ENCODE results near the gene TEX51. TPM values are rescaled to one million over a fixed set of nuclear protein-coding genes. Genes with fewer than 3 reads are reported as not detected.
A peak's percentile ranks its signal among the peaks of the same experiment; 100 is the strongest.

Gene TEX51
- total and polyA plus RNA-seq, 2 donors (not counting 1 experiment from before 2014, with no cell fraction given), result not detected

DNA sequence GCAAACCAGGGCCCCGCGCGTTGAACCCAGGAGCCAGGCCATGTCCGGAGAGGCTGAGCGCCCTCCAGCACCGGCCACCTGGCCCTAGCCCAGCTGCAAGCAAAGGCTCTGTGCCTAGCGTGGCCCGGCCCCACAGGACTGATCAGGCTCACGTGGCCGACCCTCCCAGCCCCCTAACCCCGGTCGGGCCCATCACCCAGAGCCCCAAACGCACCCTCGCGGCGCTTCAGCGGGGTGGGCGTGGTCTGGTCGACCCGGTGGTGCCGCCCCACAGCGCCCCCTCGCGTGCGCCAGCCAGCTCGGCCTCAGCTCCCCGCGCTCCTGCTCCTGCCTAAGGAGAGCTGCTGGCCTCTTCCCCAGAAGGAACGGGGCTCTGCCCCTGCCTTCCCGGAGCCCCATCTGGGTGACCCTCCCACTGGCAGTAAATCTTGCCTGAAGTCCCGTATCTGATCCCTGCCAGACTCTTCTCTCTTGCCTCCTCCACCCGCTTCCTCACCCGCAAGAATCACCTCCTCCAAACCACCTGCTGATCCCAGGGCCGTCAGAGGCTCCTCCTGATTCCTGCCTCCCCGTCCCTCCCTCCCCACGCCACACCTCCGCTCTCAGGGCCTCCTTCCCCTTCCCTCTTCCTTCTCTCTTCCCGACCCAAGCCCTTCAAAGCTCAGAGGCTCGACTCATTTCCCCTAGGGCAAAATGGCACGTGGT lies 12.3 kb upstream of the TEX51 start:
- Histone ChIP-seq H3K9me3 (ENCODE audit: control insufficient read depth, insufficient read depth, low read depth, low read length) (no peaks in the 10 kb centered on the region), H3K27me3 (ENCODE audit: control insufficient read depth, insufficient read depth, low read length) (no peaks in the 10 kb centered on the region), H2AFZ (ENCODE audit: low read length) (no peak overlapping the region), H3K9ac (ENCODE audit: insufficient read depth, low read length) (no peak overlapping the region), H3K27ac (ENCODE audit: insufficient read depth, low read length) (no peak overlapping the region), H3K4me2 (ENCODE audit: extremely low read depth, insufficient read depth, low read length) (no peak overlapping the region), H3K4me1 (ENCODE audit: control insufficient read depth, extremely low read depth, insufficient read depth, low read length) (no peaks in the 10 kb centered on the region), H3K4me3 (replicated peaks in 1 of 4; ENCODE audit: control extremely low read depth in 1 of 4, insufficient read depth in 1 of 4, low read depth in 3 of 4, low read length in 4 of 4) (peak overlapping the region in 2 of 4 experiments; percentile 5 to 39), H3K36me3 (ENCODE audit: control insufficient read depth, insufficient read depth, low read length) (no peaks in the 10 kb centered on the region), H4K20me1 (ENCODE audit: control insufficient read depth, extremely low read depth, insufficient read depth, low read length) (no peaks in the 10 kb centered on the region), H3K79me2 (ENCODE audit: control insufficient read depth, insufficient read depth, low read length) (no peaks in the 10 kb centered on the region)
- TF ChIP-seq EZH2 (IDR thresholded peaks at IDR 0.05; ENCODE audit: low read length, missing control alignments), result no peak
- TF ChIP-seq, protein P1, sequence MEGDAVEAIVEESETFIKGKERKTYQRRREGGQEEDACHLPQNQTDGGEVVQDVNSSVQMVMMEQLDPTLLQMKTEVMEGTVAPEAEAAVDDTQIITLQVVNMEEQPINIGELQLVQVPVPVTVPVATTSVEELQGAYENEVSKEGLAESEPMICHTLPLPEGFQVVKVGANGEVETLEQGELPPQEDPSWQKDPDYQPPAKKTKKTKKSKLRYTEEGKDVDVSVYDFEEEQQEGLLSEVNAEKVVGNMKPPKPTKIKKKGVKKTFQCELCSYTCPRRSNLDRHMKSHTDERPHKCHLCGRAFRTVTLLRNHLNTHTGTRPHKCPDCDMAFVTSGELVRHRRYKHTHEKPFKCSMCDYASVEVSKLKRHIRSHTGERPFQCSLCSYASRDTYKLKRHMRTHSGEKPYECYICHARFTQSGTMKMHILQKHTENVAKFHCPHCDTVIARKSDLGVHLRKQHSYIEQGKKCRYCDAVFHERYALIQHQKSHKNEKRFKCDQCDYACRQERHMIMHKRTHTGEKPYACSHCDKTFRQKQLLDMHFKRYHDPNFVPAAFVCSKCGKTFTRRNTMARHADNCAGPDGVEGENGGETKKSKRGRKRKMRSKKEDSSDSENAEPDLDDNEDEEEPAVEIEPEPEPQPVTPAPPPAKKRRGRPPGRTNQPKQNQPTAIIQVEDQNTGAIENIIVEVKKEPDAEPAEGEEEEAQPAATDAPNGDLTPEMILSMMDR (conservative IDR thresholded peaks at IDR 0.05 in 1 of 2, IDR thresholded peaks at IDR 0.05 in 1 of 2; ENCODE audit: low read depth in 1 of 2, low read length in 2 of 2), result peak; percentile 40 to 56
- peak; percentile 10 to 56 for DNase-seq (ENCODE audit: low read depth in 2 of 2)

GRCh38 chr2:126886916-126887280 lies 11.8 kb upstream of the TEX51 start:
- TF ChIP-seq, protein P1 (conservative IDR thresholded peaks at IDR 0.05 in 1 of 2, IDR thresholded peaks at IDR 0.05 in 1 of 2; ENCODE audit: low read depth in 1 of 2, low read length in 2 of 2), result no peak
- TF ChIP-seq EZH2 (IDR thresholded peaks at IDR 0.05; ENCODE audit: low read length, missing control alignments), result no peak
- H3K4me1 ChIP-seq (ENCODE audit: control insufficient read depth, extremely low read depth, insufficient read depth, low read length), result no peaks in the 10 kb centered on the region
- H3K4me2 ChIP-seq (ENCODE audit: extremely low read depth, insufficient read depth, low read length), result no peak overlapping the region

DNA sequence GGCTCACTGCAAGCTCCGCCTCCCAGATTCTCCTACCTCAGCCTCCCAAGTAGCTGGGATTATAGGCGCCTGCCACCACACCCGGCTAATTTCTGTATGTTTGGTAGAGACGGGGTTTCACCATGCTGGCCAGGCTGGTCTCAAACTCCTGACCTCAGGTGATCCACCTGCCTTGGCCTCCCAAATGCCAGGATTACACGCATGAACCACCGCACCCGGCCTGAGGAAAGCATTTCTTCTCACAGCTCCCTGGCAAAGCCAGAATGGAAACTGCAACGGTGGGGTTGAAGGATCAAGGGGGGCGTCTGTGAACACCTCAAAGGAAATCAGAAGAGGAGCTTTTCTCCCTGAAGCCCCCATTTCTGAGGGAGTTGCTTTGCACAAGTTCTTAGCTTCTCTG lies 11.2 kb upstream of the TEX51 start:
- Histone ChIP-seq H3K4me2 (ENCODE audit: extremely low read depth, insufficient read depth, low read length) (no peak overlapping the region), H4K20me1 (ENCODE audit: control insufficient read depth, extremely low read depth, insufficient read depth, low read length) (no peaks in the 10 kb centered on the region), H3K27me3 (ENCODE audit: control insufficient read depth, insufficient read depth, low read length) (no peaks in the 10 kb centered on the region), H3K9ac (ENCODE audit: insufficient read depth, low read length) (no peak overlapping the region), H3K4me3 (replicated peaks in 1 of 4; ENCODE audit: control extremely low read depth in 1 of 4, insufficient read depth in 1 of 4, low read depth in 3 of 4, low read length in 4 of 4) (no peak overlapping the region), H3K36me3 (ENCODE audit: control insufficient read depth, insufficient read depth, low read length) (no peaks in the 10 kb centered on the region), H3K4me1 (ENCODE audit: control insufficient read depth, extremely low read depth, insufficient read depth, low read length) (no peaks in the 10 kb centered on the region), H3K79me2 (ENCODE audit: control insufficient read depth, insufficient read depth, low read length) (no peaks in the 10 kb centered on the region), H2AFZ (ENCODE audit: low read length) (no peak overlapping the region), H3K27ac (ENCODE audit: insufficient read depth, low read length) (no peak overlapping the region), H3K9me3 (ENCODE audit: control insufficient read depth, insufficient read depth, low read depth, low read length) (no peaks in the 10 kb centered on the region)
- TF ChIP-seq EZH2 (IDR thresholded peaks at IDR 0.05; ENCODE audit: low read length, missing control alignments), result no peak
- no peak for DNase-seq (ENCODE audit: low read depth in 2 of 2)

More at GRCh38 chr2:126886916-126887280, 11.8 kb upstream of the TEX51 start:
- no peak overlapping the region for H3K9ac ChIP-seq (ENCODE audit: insufficient read depth, low read length)
- no peak overlapping the region for H3K4me3 ChIP-seq (replicated peaks in 1 of 4; ENCODE audit: control extremely low read depth in 1 of 4, insufficient read depth in 1 of 4, low read depth in 3 of 4, low read length in 4 of 4)
- no peak overlapping the region for H3K27ac ChIP-seq (ENCODE audit: insufficient read depth, low read length)
- DNase-seq (ENCODE audit: low read depth in 2 of 2), result no peak
- H3K79me2 ChIP-seq (ENCODE audit: control insufficient read depth, insufficient read depth, low read length), result no peaks in the 10 kb centered on the region
- H3K27me3 ChIP-seq (ENCODE audit: control insufficient read depth, insufficient read depth, low read length), result no peaks in the 10 kb centered on the region
- H3K9me3 ChIP-seq (ENCODE audit: control insufficient read depth, insufficient read depth, low read depth, low read length), result no peaks in the 10 kb centered on the region
- H3K36me3 ChIP-seq (ENCODE audit: control insufficient read depth, insufficient read depth, low read length), result no peaks in the 10 kb centered on the region
- no peaks in the 10 kb centered on the region for H4K20me1 ChIP-seq (ENCODE audit: control insufficient read depth, extremely low read depth, insufficient read depth, low read length)
- no peak overlapping the region for H2AFZ ChIP-seq (ENCODE audit: low read length)
